ENCODE results near the gene GART. TPM values are rescaled to one million over a fixed set of nuclear protein-coding genes. Genes with fewer than 3 reads are reported as not detected.

Gene GART
- total RNA-seq, 1 experiment from 2014 or later, result 162 TPM

DNA sequence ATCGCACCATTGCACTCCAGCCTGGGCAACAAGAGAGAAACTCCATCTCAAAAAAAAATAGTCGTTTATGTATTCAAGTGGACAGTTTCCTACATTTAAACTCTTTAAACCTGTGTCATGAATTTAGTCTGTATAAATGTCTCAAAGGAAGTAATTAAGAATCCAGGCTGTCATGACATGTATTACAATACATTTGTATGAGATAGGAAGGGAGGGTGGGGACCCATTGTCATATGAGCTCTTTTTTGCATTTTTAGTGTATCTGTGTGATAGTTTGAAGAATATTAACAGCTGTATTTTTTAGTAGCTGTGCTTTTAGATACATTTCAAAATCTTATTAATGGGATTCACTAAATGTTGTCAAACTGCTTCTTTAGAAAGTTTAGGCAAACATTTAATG lies 26.5 kb upstream of the GART start:
- Histone ChIP-seq H3K56ac (ENCODE audit: insufficient read length, low read depth, low read length) (no peak overlapping the region), H3K23me2 (ENCODE audit: insufficient read length, low read depth, low read length, poor library complexity, severe bottlenecking) (no peaks in the 10 kb centered on the region), H4K20me1 (ENCODE audit: control insufficient read depth, insufficient read depth, insufficient read length) (no peaks in the 10 kb centered on the region), H4K5ac (ENCODE audit: insufficient read length, low read depth, low read length) (no peak overlapping the region), H3K79me1 (ENCODE audit: insufficient read depth, low read depth, low read length, poor library complexity, severe bottlenecking) (no peaks in the 10 kb centered on the region), H2AFZ (ENCODE audit: low read length) (no peak overlapping the region), H4K8ac (replicated peaks; ENCODE audit: insufficient read length, low read depth, low read length) (no peak overlapping the region), H2BK12ac (ENCODE audit: insufficient read length, low read depth, low read length) (no peak overlapping the region), H3K23ac (ENCODE audit: insufficient read length, low read depth, low read length) (no peak overlapping the region), H3K14ac (ENCODE audit: insufficient read depth, low read length) (no peak overlapping the region), H2BK5ac (ENCODE audit: insufficient read length, low read length) (no peak overlapping the region), H3K9me3 (ENCODE audit: control insufficient read depth, low read depth, low read length) (no peaks in the 10 kb centered on the region), H3K4me2 (ENCODE audit: insufficient read depth, insufficient read length, low read length) (no peak overlapping the region), H3K27me3 (ENCODE audit: insufficient read depth, low read length) (no peaks in the 10 kb centered on the region), H2BK15ac (ENCODE audit: low read depth, low read length) (no peak overlapping the region), H3K79me2 (ENCODE audit: insufficient read depth, low read length) (no peaks in the 10 kb centered on the region), H2AK5ac (ENCODE audit: insufficient read length, low read length) (no peak overlapping the region), H4K91ac (ENCODE audit: insufficient read length, low read depth, low read length) (no peak overlapping the region), H3K27ac (ENCODE audit: insufficient read length, low read depth, low read length) (no peak overlapping the region), H3K18ac (ENCODE audit: insufficient read length, low read depth, low read length) (no peak overlapping the region), H2BK20ac (ENCODE audit: low read depth, low read length, poor library complexity, severe bottlenecking) (no peak overlapping the region), H3T11ph (ENCODE audit: low read length) (no peak overlapping the region), H3K4ac (ENCODE audit: low read depth, low read length) (no peak overlapping the region), H3K9ac (ENCODE audit: extremely low read depth, insufficient read length, low read length) (no peak overlapping the region), H3K4me1 (ENCODE audit: insufficient read depth, low read length) (no peaks in the 10 kb centered on the region), H2BK120ac (ENCODE audit: low read depth, low read length, poor library complexity, severe bottlenecking) (no peak overlapping the region)
- H3K36me3 Mint-ChIP-seq (ENCODE audit: insufficient read depth in 1 of 3, low read depth in 3 of 3), result peaks cover 26 to 59% (median 55%) of the 10 kb centered on the region in 3 experiments; a peak in 6 of 7 replicates
- H3K9me3 Mint-ChIP-seq, result no peaks in the 10 kb centered on the region
- no peak overlapping the region for H3K27ac Mint-ChIP-seq
- no CpG with 5 or more reads among the region's 2 CpGs for WGBS (ENCODE audit: extremely low coverage, insufficient read length, low lambda C conversion rate)
- DNase-seq, result no peak
- TF ChIP-seq, protein P1, sequence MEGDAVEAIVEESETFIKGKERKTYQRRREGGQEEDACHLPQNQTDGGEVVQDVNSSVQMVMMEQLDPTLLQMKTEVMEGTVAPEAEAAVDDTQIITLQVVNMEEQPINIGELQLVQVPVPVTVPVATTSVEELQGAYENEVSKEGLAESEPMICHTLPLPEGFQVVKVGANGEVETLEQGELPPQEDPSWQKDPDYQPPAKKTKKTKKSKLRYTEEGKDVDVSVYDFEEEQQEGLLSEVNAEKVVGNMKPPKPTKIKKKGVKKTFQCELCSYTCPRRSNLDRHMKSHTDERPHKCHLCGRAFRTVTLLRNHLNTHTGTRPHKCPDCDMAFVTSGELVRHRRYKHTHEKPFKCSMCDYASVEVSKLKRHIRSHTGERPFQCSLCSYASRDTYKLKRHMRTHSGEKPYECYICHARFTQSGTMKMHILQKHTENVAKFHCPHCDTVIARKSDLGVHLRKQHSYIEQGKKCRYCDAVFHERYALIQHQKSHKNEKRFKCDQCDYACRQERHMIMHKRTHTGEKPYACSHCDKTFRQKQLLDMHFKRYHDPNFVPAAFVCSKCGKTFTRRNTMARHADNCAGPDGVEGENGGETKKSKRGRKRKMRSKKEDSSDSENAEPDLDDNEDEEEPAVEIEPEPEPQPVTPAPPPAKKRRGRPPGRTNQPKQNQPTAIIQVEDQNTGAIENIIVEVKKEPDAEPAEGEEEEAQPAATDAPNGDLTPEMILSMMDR (conservative IDR thresholded peaks at IDR 0.05), result no peak
- no peak overlapping the region for H3K4me3 Mint-ChIP-seq
- H3K4me1 Mint-ChIP-seq, result no peaks in the 10 kb centered on the region
- H3K27me3 Mint-ChIP-seq (ENCODE audit: low read depth), result no peaks in the 10 kb centered on the region
